ENCODE measurements around the gene ELF2.

The ELF2 gene

DNA sequence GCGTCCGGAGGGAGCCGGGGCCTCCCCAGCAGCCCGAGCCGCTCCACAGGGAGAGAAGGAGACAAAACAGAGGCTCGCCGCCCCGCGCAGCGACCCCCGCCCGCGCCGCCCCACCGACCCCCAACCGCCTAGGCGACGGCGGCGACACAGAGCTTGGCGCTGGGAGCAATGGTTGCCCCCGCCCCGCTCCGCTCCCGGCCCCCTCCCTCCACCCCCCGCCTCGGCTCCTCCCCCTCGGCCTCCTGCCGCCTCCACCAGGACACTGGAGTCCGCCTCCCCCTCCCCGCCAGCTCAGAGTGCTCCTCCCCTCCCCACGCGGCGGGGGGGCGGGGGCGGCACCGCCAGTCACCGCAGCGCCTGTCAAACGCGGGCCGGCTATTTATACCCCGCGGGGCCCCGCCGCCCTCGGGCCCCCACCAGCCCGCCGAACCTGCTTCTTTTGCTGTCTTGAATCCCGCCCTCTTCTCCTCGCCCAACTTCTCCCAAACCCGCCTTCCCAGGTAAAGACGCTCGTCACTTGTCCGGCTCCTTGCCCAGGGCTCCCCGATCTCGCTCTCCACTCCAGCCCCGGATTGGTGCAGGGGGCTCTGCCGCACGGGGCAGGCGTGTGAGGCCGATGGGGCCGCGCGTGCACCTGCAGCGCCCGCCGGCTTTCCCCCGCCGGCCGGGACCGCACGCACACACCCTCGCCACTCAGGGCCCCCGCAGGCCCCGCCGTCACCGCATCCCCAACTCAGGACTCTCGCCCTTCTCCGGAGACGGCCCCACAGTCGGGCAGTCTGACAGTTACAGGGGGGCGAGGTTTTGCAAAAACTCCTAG lies at the start of gene ELF2:
Gene ELF2, minus strand, starts transcription at position 170 of the 820 bp plus-strand sequence. CDS start 39,517 bp downstream, outside the sequence.
- peak within 1 kb of the TSS; percentile 85 for H3K4me2 ChIP-seq
- H3K27ac ChIP-seq, result peak within 1 kb of the TSS; percentile 96
- H3K4me1 ChIP-seq (ENCODE audit: low read depth, poor library complexity, severe bottlenecking), result peaks cover 36% of the 10 kb centered on the region
- peak within 1 kb of the TSS; percentile 97 for H3K9ac ChIP-seq
- H2AFZ ChIP-seq (ENCODE audit: low read depth), result peak within 1 kb of the TSS; percentile 60
- H3K27me3 ChIP-seq (ENCODE audit: insufficient read depth, low read depth), result no peaks in the 10 kb centered on the region
- H3K36me3 ChIP-seq (ENCODE audit: insufficient read depth), result no peaks in the 10 kb centered on the region
- TF ChIP-seq, protein P1, sequence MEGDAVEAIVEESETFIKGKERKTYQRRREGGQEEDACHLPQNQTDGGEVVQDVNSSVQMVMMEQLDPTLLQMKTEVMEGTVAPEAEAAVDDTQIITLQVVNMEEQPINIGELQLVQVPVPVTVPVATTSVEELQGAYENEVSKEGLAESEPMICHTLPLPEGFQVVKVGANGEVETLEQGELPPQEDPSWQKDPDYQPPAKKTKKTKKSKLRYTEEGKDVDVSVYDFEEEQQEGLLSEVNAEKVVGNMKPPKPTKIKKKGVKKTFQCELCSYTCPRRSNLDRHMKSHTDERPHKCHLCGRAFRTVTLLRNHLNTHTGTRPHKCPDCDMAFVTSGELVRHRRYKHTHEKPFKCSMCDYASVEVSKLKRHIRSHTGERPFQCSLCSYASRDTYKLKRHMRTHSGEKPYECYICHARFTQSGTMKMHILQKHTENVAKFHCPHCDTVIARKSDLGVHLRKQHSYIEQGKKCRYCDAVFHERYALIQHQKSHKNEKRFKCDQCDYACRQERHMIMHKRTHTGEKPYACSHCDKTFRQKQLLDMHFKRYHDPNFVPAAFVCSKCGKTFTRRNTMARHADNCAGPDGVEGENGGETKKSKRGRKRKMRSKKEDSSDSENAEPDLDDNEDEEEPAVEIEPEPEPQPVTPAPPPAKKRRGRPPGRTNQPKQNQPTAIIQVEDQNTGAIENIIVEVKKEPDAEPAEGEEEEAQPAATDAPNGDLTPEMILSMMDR (conservative IDR thresholded peaks at IDR 0.05; ENCODE audit: low read depth, low read length), result no peak
- peaks cover 13% of the 10 kb centered on the region; the same call in 1 of the 2 replicates for H4K20me1 ChIP-seq (ENCODE audit: insufficient read depth)
- peaks cover 39% of the 10 kb centered on the region for H3K79me2 ChIP-seq (ENCODE audit: insufficient read depth, low read depth)
- peak within 1 kb of the TSS; percentile 24 for H3K4me3 ChIP-seq (IDR thresholded peaks at IDR 0.05; ENCODE audit: insufficient read depth, low read depth, low read length)

DNA sequence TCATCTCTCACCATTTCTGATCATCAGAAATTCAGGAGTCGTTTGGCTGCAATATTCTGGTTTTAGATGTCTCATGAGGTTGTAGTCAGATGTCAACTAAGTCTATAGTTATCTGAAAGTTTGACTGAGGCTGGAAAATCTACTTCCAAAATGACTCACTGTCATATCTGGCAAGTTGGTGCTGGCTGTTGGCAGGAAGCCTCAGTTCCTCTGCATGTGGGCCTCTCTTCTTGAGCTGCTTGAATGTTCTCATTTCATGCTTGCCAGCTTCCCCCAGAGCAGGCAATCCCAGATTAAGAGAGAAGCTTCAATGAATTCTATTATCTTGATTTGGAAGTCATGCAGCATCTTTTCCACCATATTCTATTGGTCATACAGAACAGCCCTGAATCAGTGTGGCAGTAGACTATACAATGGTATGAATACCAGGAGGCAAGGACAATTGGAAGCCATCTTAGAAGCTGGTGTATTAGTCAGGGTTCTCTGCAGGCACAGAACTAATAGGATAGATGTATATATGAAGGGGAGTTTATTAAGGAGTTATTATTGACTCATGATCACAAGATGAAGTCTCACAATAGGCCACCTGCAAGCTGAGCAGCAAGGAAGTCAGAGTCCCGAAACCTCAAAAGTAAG lies 46.8 kb upstream of the ELF2 start:
- Histone ChIP-seq H3K79me2 (ENCODE audit: insufficient read depth, low read depth) (no peaks in the 10 kb centered on the region), H3K4me2 (peak overlapping the region; percentile 17; the same call in 1 of the 2 replicates), H3K27me3 (ENCODE audit: insufficient read depth, low read depth) (no peaks in the 10 kb centered on the region), H3K27ac (no peak overlapping the region; the same call in 1 of the 2 replicates), H2AFZ (ENCODE audit: low read depth) (peak overlapping the region; percentile 24), H3K4me3 (IDR thresholded peaks at IDR 0.05; ENCODE audit: insufficient read depth, low read depth, low read length) (no peak overlapping the region), H3K9ac (no peak overlapping the region), H4K20me1 (ENCODE audit: insufficient read depth) (no peaks in the 10 kb centered on the region), H3K36me3 (ENCODE audit: insufficient read depth) (no peaks in the 10 kb centered on the region), H3K4me1 (ENCODE audit: low read depth, poor library complexity, severe bottlenecking) (peaks cover 70% of the 10 kb centered on the region)
- TF ChIP-seq, protein P1 (conservative IDR thresholded peaks at IDR 0.05; ENCODE audit: low read depth, low read length), result no peak

DNA sequence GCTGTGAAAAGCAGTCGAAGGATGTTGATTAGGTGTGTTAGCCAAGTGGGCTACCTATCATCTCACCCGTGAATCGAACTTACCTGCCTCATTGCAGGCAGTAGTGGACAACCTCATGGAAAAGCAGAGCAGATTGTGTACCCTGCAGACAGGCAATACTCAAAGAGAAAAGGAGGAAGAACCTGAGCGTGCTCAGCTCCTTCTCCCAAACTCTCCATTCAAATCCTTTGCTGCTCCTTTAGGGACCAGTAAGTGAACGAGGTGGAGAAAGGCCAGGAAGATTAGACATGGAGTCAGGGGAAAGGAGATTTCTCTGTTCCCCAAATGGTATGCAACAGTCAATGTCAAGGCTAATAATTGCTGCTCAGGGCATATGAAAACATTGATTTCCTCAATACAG lies 45.2 kb upstream of the ELF2 start:
- TF ChIP-seq, protein P1 (conservative IDR thresholded peaks at IDR 0.05; ENCODE audit: low read depth, low read length), result no peak
- no peaks in the 10 kb centered on the region for H3K27me3 ChIP-seq (ENCODE audit: insufficient read depth, low read depth)
- H2AFZ ChIP-seq (ENCODE audit: low read depth), result no peak overlapping the region
- H3K36me3 ChIP-seq (ENCODE audit: insufficient read depth), result no peaks in the 10 kb centered on the region
- no peaks in the 10 kb centered on the region for H3K79me2 ChIP-seq (ENCODE audit: insufficient read depth, low read depth)
- no peaks in the 10 kb centered on the region for H4K20me1 ChIP-seq (ENCODE audit: insufficient read depth)
- H3K4me3 ChIP-seq (IDR thresholded peaks at IDR 0.05; ENCODE audit: insufficient read depth, low read depth, low read length), result no peak overlapping the region
- peaks cover 59% of the 10 kb centered on the region for H3K4me1 ChIP-seq (ENCODE audit: low read depth, poor library complexity, severe bottlenecking)
- no peak overlapping the region for H3K9ac ChIP-seq
- no peak overlapping the region for H3K4me2 ChIP-seq
- H3K27ac ChIP-seq, result no peak overlapping the region

DNA sequence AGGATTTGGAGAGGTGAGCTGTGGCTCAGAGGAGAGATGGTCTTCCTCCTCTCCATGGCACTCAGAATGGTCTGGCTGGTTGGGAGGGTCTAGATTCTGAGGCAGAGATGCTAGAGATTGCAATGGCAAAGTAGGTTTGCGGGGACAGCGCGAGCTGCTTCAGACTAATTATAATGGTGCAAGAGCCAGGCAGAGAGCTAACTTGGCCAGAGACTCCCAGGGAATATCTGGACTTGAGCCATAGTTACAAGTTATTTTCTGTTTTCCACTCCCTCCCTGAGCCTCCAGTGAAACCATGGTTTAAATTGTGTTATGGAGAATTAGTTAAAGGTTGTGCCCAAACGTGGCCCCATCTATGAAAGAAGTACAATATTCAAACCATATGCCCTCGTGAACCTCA lies 44.7 kb upstream of the ELF2 start:
- Histone ChIP-seq H3K27ac (no peak overlapping the region), H3K9ac (no peak overlapping the region), H4K20me1 (ENCODE audit: insufficient read depth) (no peaks in the 10 kb centered on the region), H3K27me3 (ENCODE audit: insufficient read depth, low read depth) (no peaks in the 10 kb centered on the region), H3K4me2 (no peak overlapping the region), H2AFZ (ENCODE audit: low read depth) (no peak overlapping the region), H3K36me3 (ENCODE audit: insufficient read depth) (no peaks in the 10 kb centered on the region), H3K79me2 (ENCODE audit: insufficient read depth, low read depth) (no peaks in the 10 kb centered on the region), H3K4me3 (IDR thresholded peaks at IDR 0.05; ENCODE audit: insufficient read depth, low read depth, low read length) (no peak overlapping the region), H3K4me1 (ENCODE audit: low read depth, poor library complexity, severe bottlenecking) (peaks cover 56% of the 10 kb centered on the region)
- TF ChIP-seq, protein P1 (conservative IDR thresholded peaks at IDR 0.05; ENCODE audit: low read depth, low read length), result no peak

Measured in KMS-11 (cell line).